Stimulated activated CD4-positive, alpha-beta T cell treated with anti-CD3 and anti-CD28 coated beads, Interleukin-4, amount 100 ng/mL, for 48 hours (primary cell): ENCODE measurements around the gene S100A10.

Experiments used
- DNase-seq, 2 donors: peaks; one replicate each; pipeline ENCODE4 v3.0.0-alpha.2; 2020; ENCODE audit warnings: low read depth in 2 of 2

S100A10 gene

GRCh38 chr1:152013664-152014237 lies 20.1 kb upstream of the S100A10 start:
- peak in 1 of 2 donors; percentile 33 for DNase-seq

GRCh38 chr1:152009691-152010090 lies 16.0 kb upstream of the S100A10 start:
- DNase-seq, result no peak

- no peak for DNase-seq
Observed at GRCh38 chr1:152007047-152007446, 13.4 kb upstream of the S100A10 start.

GRCh38 chr1:152005360-152005912 lies 11.8 kb upstream of the S100A10 start:
- no peak for DNase-seq

- DNase-seq, result no peak
Observed at GRCh38 chr1:152003846-152004442, 10.3 kb upstream of the S100A10 start.

- DNase-seq, result no peak
Observed at GRCh38 chr1:152002960-152003359, 9.3 kb upstream of the S100A10 start.

GRCh38 chr1:152001631-152002584 lies 8.2 kb upstream of the S100A10 start:
- peak; percentile 60 to 63 for DNase-seq

- DNase-seq, result no peak
Observed at GRCh38 chr1:152000964-152001630, 7.4 kb upstream of the S100A10 start.

GRCh38 chr1:151998611-151999362 lies 5.1 kb upstream of the S100A10 start:
- DNase-seq, result no peak

- no peak for DNase-seq
Observed at GRCh38 chr1:151997284-151997570, 3.6 kb upstream of the S100A10 start.

- DNase-seq, result no peak
Observed at GRCh38 chr1:151995774-151996173, 2.1 kb upstream of the S100A10 start.

- DNase-seq, result no peak
Observed at GRCh38 chr1:151994956-151995355, 1.3 kb upstream of the S100A10 start.

- DNase-seq, result peak; percentile 16 to 25
Observed at GRCh38 chr1:151993084-151993733, 450 bp downstream of the S100A10 start.

- peak in 1 of 2 donors; percentile 24 for DNase-seq
Observed at GRCh38 chr1:151992303-151993083, 1.2 kb downstream of the S100A10 start.

- no peak for DNase-seq
Observed at GRCh38 chr1:151991663-151992302, 1.9 kb downstream of the S100A10 start.

- DNase-seq, result no peak
Observed at GRCh38 chr1:151990856-151991198, 2.8 kb downstream of the S100A10 start.

- DNase-seq, result no peak
Observed at GRCh38 chr1:151990058-151990855, 3.4 kb downstream of the S100A10 start.

- peak in 1 of 2 donors; percentile 32 for DNase-seq
Observed at GRCh38 chr1:151989211-151989862, 4.3 kb downstream of the S100A10 start.
